ENCODE results near the gene MIF4GD. TPM values are rescaled to one million over a fixed set of nuclear protein-coding genes. Genes with fewer than 3 reads are reported as not detected.
"Not testable (repeated sequence)": the region's sequence is repeated elsewhere in the genome, so short reads cannot be mapped to it uniquely, and the experiment has no call there.

MIF4GD gene
- polyA plus RNA-seq, 3 donors = 18.5 to 22.3 (median 20.4) TPM

- no peak for DNase-seq (ENCODE audit: extremely low read depth in 1 of 11, low read depth in 9 of 11, low spot score in 4 of 11)
Observed at GRCh38 chr17:75295201-75296158, 24.4 kb upstream of the MIF4GD start.

- not testable (repeated sequence) for DNase-seq (ENCODE audit: extremely low read depth in 1 of 11, low read depth in 9 of 11, low spot score in 4 of 11)
Observed at GRCh38 chr17:75292810-75293448, 21.9 kb upstream of the MIF4GD start.

- DNase-seq (ENCODE audit: extremely low read depth in 1 of 11, low read depth in 9 of 11, low spot score in 4 of 11) = peak in 8 of 11 donors; percentile 19 to 37 (median 25)
Observed at GRCh38 chr17:75289832-75290337, 18.9 kb upstream of the MIF4GD start.

- DNase-seq (ENCODE audit: extremely low read depth in 1 of 11, low read depth in 9 of 11, low spot score in 4 of 11) = peak; percentile 90 to 98 (median 95)
Observed at GRCh38 chr17:75289115-75289831, 18.2 kb upstream of the MIF4GD start, which contains the start of gene SLC25A19. TSS of gene SLC25A19 (minus strand) at chr17:75289433. CDS start at chr17:75286764, 2,669 bp downstream.

- DNase-seq (ENCODE audit: extremely low read depth in 1 of 11, low read depth in 9 of 11, low spot score in 4 of 11) = no peak
Observed at GRCh38 chr17:75288770-75289114, 17.7 kb upstream of the MIF4GD start.

- no peak for DNase-seq (ENCODE audit: extremely low read depth in 1 of 11, low read depth in 9 of 11, low spot score in 4 of 11)
Observed at GRCh38 chr17:75288359-75288758, 17.3 kb upstream of the MIF4GD start.

GRCh38 chr17:75287221-75287620, 16.2 kb upstream of the MIF4GD start:
- no peak for DNase-seq (ENCODE audit: extremely low read depth in 1 of 11, low read depth in 9 of 11, low spot score in 4 of 11)

- no peak for DNase-seq (ENCODE audit: extremely low read depth in 1 of 11, low read depth in 9 of 11, low spot score in 4 of 11)
Observed at GRCh38 chr17:75285123-75285522, 14.1 kb upstream of the MIF4GD start.

- DNase-seq (ENCODE audit: extremely low read depth in 1 of 11, low read depth in 9 of 11, low spot score in 4 of 11) = not testable (repeated sequence)
Observed at GRCh38 chr17:75280189-75280588, 9.2 kb upstream of the MIF4GD start.

- no peak for DNase-seq (ENCODE audit: extremely low read depth in 1 of 11, low read depth in 9 of 11, low spot score in 4 of 11)
Observed at GRCh38 chr17:75277664-75278071, 6.6 kb upstream of the MIF4GD start.

- DNase-seq (ENCODE audit: extremely low read depth in 1 of 11, low read depth in 9 of 11, low spot score in 4 of 11) = no peak
Observed at GRCh38 chr17:75273977-75274708, 3.1 kb upstream of the MIF4GD start.

GRCh38 chr17:75272848-75273184, 1.8 kb upstream of the MIF4GD start:
- no peak for DNase-seq (ENCODE audit: extremely low read depth in 1 of 11, low read depth in 9 of 11, low spot score in 4 of 11)

GRCh38 chr17:75271955-75272847, 1.2 kb upstream of the MIF4GD start:
- no peak for DNase-seq (ENCODE audit: extremely low read depth in 1 of 11, low read depth in 9 of 11, low spot score in 4 of 11)

- peak in 5 of 11 donors; percentile 44 to 79 (median 67) for DNase-seq (ENCODE audit: extremely low read depth in 1 of 11, low read depth in 9 of 11, low spot score in 4 of 11)
Observed at GRCh38 chr17:75271233-75271954, 363 bp upstream of the MIF4GD start.

- peak in 6 of 11 donors; percentile 42 to 66 (median 58) for DNase-seq (ENCODE audit: extremely low read depth in 1 of 11, low read depth in 9 of 11, low spot score in 4 of 11)
Observed at GRCh38 chr17:75270218-75270965, 639 bp downstream of the MIF4GD start.

GRCh38 chr17:75269844-75270217, 1.2 kb downstream of the MIF4GD start:
- DNase-seq (ENCODE audit: extremely low read depth in 1 of 11, low read depth in 9 of 11, low spot score in 4 of 11) = no peak

Measured in renal cortex interstitium (tissue), 11 donors.